Measurements from ENCODE around the gene DIRAS1. TPM values are rescaled to one million over a fixed set of nuclear protein-coding genes. Genes with fewer than 3 reads are reported as not detected.

DIRAS1 gene
- total and polyA plus RNA-seq, 2 experiments from 2014 or later: 2.8 to 18.6 TPM

DNA sequence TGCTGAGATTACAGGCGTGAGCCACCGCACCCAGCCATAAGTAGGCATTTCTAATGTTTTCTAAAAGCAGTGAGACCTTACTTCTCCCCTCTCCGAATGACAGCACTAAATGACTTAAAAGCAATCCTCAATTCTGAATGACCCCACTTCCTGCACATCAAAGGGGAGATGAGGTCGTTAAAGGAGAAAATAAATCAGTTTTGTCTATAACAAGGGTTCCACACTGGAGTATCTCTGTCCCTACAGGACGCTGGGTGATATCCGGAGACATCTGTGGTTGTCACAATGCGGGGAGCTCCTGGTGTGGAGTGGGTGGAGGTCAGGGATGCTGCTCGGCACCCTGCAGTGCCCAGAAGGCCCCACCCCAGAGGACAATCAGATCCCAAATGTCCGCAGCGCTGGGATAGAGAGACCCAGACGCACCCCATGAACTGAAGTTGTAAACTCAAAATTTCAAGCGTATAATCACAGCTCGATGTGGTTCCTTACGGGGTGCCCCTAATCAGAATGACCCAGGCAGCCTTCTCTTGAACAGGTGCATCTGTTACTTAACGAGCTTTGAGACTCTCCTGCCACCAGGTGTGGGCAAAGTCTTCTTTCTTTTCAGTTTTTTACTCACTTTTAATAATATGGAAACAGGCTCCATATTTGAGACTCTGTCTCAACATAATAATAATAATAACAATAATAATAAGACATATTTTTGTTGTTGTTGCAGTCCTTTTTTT, 21.6 kb downstream of the DIRAS1 start:
- Histone ChIP-seq H3K79me2 (replicated peaks; ENCODE audit: insufficient read depth) (no peaks in the 10 kb centered on the region), H3K4me2 (no peak overlapping the region), H3K27me3 (ENCODE audit: insufficient read depth) (peaks cover 27% of the 10 kb centered on the region), H3K9me2 (ENCODE audit: insufficient read depth) (peaks cover 6% of the 10 kb centered on the region; the same call in 1 of the 2 replicates), H3K27ac (ENCODE audit: low read depth) (no peak overlapping the region), H3F3A (replicated peaks; ENCODE audit: low read depth) (no peaks in the 10 kb centered on the region), H3K4me3 (no peak overlapping the region), H2AFZ (no peak overlapping the region), H3K4me1 (ENCODE audit: insufficient read depth) (peaks cover 11% of the 10 kb centered on the region), H4K20me1 (replicated peaks; ENCODE audit: insufficient read depth) (peaks cover 3% of the 10 kb centered on the region; the same call in 1 of the 2 replicates), H3K36me3 (ENCODE audit: insufficient read depth) (no peaks in the 10 kb centered on the region)
- Mint-ChIP-seq H3K9me3 (no peaks in the 10 kb centered on the region), H3K4me3 (no peak overlapping the region), H3K27me3 (ENCODE audit: insufficient read depth, low read depth, poor library complexity) (peaks cover 34% of the 10 kb centered on the region), H3K27ac (no peak overlapping the region), H3K36me3 (ENCODE audit: low read depth) (no peaks in the 10 kb centered on the region), H3K4me1 (peaks cover 9% of the 10 kb centered on the region)
- no peak for ATAC-seq
- no peak for TF ChIP-seq EZH2phosphoT487 (IDR thresholded peaks at IDR 0.05; ENCODE audit: unreplicated experiment)
- TF ChIP-seq, protein P1, sequence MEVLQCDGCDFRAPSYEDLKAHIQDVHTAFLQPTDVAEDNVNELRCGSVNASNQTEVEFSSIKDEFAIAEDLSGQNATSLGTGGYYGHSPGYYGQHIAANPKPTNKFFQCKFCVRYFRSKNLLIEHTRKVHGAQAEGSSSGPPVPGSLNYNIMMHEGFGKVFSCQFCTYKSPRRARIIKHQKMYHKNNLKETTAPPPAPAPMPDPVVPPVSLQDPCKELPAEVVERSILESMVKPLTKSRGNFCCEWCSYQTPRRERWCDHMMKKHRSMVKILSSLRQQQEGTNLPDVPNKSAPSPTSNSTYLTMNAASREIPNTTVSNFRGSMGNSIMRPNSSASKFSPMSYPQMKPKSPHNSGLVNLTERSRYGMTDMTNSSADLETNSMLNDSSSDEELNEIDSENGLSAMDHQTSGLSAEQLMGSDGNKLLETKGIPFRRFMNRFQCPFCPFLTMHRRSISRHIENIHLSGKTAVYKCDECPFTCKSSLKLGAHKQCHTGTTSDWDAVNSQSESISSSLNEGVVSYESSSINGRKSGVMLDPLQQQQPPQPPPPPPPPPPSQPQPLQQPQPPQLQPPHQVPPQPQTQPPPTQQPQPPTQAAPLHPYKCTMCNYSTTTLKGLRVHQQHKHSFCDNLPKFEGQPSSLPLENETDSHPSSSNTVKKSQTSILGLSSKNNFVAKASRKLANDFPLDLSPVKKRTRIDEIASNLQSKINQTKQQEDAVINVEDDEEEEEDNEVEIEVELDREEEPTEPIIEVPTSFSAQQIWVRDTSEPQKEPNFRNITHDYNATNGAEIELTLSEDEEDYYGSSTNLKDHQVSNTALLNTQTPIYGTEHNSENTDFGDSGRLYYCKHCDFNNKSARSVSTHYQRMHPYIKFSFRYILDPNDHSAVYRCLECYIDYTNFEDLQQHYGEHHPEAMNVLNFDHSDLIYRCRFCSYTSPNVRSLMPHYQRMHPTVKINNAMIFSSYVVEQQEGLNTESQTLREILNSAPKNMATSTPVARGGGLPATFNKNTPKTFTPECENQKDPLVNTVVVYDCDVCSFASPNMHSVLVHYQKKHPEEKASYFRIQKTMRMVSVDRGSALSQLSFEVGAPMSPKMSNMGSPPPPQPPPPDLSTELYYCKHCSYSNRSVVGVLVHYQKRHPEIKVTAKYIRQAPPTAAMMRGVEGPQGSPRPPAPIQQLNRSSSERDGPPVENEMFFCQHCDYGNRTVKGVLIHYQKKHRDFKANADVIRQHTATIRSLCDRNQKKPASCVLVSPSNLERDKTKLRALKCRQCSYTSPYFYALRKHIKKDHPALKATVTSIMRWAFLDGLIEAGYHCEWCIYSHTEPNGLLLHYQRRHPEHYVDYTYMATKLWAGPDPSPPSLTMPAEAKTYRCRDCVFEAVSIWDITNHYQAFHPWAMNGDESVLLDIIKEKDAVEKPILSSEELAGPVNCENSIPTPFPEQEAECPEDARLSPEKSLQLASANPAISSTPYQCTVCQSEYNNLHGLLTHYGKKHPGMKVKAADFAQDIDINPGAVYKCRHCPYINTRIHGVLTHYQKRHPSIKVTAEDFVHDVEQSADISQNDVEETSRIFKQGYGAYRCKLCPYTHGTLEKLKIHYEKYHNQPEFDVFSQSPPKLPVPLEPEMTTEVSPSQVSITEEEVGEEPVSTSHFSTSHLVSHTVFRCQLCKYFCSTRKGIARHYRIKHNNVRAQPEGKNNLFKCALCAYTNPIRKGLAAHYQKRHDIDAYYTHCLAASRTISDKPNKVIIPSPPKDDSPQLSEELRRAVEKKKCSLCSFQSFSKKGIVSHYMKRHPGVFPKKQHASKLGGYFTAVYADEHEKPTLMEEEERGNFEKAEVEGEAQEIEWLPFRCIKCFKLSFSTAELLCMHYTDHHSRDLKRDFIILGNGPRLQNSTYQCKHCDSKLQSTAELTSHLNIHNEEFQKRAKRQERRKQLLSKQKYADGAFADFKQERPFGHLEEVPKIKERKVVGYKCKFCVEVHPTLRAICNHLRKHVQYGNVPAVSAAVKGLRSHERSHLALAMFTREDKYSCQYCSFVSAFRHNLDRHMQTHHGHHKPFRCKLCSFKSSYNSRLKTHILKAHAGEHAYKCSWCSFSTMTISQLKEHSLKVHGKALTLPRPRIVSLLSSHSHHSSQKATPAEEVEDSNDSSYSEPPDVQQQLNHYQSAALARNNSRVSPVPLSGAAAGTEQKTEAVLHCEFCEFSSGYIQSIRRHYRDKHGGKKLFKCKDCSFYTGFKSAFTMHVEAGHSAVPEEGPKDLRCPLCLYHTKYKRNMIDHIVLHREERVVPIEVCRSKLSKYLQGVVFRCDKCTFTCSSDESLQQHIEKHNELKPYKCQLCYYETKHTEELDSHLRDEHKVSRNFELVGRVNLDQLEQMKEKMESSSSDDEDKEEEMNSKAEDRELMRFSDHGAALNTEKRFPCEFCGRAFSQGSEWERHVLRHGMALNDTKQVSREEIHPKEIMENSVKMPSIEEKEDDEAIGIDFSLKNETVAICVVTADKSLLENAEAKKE (CRISPR knock-in tag; IDR thresholded peaks at IDR 0.05): no peak
- no peak for TF ChIP-seq CREB1 (CRISPR knock-in tag; IDR thresholded peaks at IDR 0.05; ENCODE audit: low read depth)
- no peak for TF ChIP-seq JUNB (IDR thresholded peaks at IDR 0.05; ENCODE audit: unreplicated experiment)
- TF ChIP-seq, protein P2, sequence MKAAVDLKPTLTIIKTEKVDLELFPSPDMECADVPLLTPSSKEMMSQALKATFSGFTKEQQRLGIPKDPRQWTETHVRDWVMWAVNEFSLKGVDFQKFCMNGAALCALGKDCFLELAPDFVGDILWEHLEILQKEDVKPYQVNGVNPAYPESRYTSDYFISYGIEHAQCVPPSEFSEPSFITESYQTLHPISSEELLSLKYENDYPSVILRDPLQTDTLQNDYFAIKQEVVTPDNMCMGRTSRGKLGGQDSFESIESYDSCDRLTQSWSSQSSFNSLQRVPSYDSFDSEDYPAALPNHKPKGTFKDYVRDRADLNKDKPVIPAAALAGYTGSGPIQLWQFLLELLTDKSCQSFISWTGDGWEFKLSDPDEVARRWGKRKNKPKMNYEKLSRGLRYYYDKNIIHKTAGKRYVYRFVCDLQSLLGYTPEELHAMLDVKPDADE (IDR thresholded peaks at IDR 0.05): no peak
- TF ChIP-seq, protein P3, sequence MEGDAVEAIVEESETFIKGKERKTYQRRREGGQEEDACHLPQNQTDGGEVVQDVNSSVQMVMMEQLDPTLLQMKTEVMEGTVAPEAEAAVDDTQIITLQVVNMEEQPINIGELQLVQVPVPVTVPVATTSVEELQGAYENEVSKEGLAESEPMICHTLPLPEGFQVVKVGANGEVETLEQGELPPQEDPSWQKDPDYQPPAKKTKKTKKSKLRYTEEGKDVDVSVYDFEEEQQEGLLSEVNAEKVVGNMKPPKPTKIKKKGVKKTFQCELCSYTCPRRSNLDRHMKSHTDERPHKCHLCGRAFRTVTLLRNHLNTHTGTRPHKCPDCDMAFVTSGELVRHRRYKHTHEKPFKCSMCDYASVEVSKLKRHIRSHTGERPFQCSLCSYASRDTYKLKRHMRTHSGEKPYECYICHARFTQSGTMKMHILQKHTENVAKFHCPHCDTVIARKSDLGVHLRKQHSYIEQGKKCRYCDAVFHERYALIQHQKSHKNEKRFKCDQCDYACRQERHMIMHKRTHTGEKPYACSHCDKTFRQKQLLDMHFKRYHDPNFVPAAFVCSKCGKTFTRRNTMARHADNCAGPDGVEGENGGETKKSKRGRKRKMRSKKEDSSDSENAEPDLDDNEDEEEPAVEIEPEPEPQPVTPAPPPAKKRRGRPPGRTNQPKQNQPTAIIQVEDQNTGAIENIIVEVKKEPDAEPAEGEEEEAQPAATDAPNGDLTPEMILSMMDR (conservative IDR thresholded peaks at IDR 0.05; ENCODE audit: low read depth in 2 of 2): no peak
- TF ChIP-seq POLR2AphosphoS5 (IDR thresholded peaks at IDR 0.05; ENCODE audit: low read depth): no peak
- TF ChIP-seq ZNF331 (CRISPR knock-in tag; IDR thresholded peaks at IDR 0.05; ENCODE audit: low read depth): no peak
- TF ChIP-seq, protein P4, sequence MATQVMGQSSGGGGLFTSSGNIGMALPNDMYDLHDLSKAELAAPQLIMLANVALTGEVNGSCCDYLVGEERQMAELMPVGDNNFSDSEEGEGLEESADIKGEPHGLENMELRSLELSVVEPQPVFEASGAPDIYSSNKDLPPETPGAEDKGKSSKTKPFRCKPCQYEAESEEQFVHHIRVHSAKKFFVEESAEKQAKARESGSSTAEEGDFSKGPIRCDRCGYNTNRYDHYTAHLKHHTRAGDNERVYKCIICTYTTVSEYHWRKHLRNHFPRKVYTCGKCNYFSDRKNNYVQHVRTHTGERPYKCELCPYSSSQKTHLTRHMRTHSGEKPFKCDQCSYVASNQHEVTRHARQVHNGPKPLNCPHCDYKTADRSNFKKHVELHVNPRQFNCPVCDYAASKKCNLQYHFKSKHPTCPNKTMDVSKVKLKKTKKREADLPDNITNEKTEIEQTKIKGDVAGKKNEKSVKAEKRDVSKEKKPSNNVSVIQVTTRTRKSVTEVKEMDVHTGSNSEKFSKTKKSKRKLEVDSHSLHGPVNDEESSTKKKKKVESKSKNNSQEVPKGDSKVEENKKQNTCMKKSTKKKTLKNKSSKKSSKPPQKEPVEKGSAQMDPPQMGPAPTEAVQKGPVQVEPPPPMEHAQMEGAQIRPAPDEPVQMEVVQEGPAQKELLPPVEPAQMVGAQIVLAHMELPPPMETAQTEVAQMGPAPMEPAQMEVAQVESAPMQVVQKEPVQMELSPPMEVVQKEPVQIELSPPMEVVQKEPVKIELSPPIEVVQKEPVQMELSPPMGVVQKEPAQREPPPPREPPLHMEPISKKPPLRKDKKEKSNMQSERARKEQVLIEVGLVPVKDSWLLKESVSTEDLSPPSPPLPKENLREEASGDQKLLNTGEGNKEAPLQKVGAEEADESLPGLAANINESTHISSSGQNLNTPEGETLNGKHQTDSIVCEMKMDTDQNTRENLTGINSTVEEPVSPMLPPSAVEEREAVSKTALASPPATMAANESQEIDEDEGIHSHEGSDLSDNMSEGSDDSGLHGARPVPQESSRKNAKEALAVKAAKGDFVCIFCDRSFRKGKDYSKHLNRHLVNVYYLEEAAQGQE (IDR thresholded peaks at IDR 0.05; ENCODE audit: unreplicated experiment): no peak
- DNase-seq (ENCODE audit: low spot score): no peak

All from GM23338 (cell line).